Nucleus accumbens (tissue), 56 donors: ENCODE results near the gene ABCA3.

ENCODE experiments used
- DNase-seq, 56 donors: peaks; one replicate each; lab custom pipeline; 2025; lab: John Stamatoyannopoulos, UW

ABCA3 gene

GRCh38 chr16:2238150-2238837, 102.2 kb downstream of the ABCA3 start:
- DNase-seq, result no peak

GRCh38 chr16:2237493-2238149, 102.9 kb downstream of the ABCA3 start:
- no peak for DNase-seq

GRCh38 chr16:2237102-2237482, 103.4 kb downstream of the ABCA3 start:
- no peak for DNase-seq

GRCh38 chr16:2236337-2237101, 104.0 kb downstream of the ABCA3 start, which contains the start of gene DNASE1L2:
Gene DNASE1L2 (plus strand): TSS chr16:2236444. CDS start chr16:2236817, 373 bp downstream.
- no peak for DNase-seq

GRCh38 chr16:2235695-2236336, 104.7 kb downstream of the ABCA3 start:
- no peak for DNase-seq

- no peak for DNase-seq
Measured at GRCh38 chr16:2235234-2235651, 105.3 kb downstream of the ABCA3 start.

- no peak for DNase-seq
Measured at GRCh38 chr16:2234813-2235170, 105.7 kb downstream of the ABCA3 start.

GRCh38 chr16:2233872-2234812, 106.4 kb downstream of the ABCA3 start:
- no peak for DNase-seq

GRCh38 chr16:2233046-2233775, 107.3 kb downstream of the ABCA3 start:
- no peak for DNase-seq

GRCh38 chr16:2232094-2232990, 108.2 kb downstream of the ABCA3 start:
- no peak for DNase-seq

- no peak for DNase-seq
Measured at GRCh38 chr16:2231016-2231931, 109.3 kb downstream of the ABCA3 start.

- DNase-seq, result no peak
Measured at GRCh38 chr16:2230376-2230775, 110.2 kb downstream of the ABCA3 start.

GRCh38 chr16:2229632-2230250, 110.8 kb downstream of the ABCA3 start:
- DNase-seq, result no peak

- no peak for DNase-seq
Measured at GRCh38 chr16:2229091-2229490, 111.4 kb downstream of the ABCA3 start.

GRCh38 chr16:2228161-2228824, 112.2 kb downstream of the ABCA3 start:
- no peak for DNase-seq

GRCh38 chr16:2226918-2227317, 113.6 kb downstream of the ABCA3 start:
- DNase-seq, result no peak
